K562 (cell line): ENCODE results near the gene GPR108.
A peak's percentile ranks its signal among the peaks of the same experiment; 100 is the strongest.

ENCODE experiments used
- BHLHE40 ChIP-seq: IDR thresholded peaks from 2 replicates; pipeline ENCODE4 v1.6.1; 2011; ENCODE audit warnings: low read length, improper control_type of control experiment
- CBX1 ChIP-seq: sonication (generic); IDR thresholded peaks from 2 replicates; pipeline ENCODE4 v1.6.1; 2016; ENCODE audit warnings: antibody characterized with exemption, low read depth, mild to moderate bottlenecking
- CEBPB ChIP-seq: fragments of 450-650 bp; IDR thresholded peaks from 2 replicates; pipeline ENCODE4 v1.6.1; 2016; ENCODE audit warnings: missing genetic modification characterization, missing compliant biosample characterization
- CHD2 ChIP-seq: IDR thresholded peaks from 2 replicates; pipeline ENCODE4 v1.6.1; 2011; ENCODE audit warnings: low read depth, low read length
- CTBP1 ChIP-seq: fragments of 450-650 bp; IDR thresholded peaks from 2 replicates; pipeline ENCODE4 v1.6.1; 2016; ENCODE audit warnings: borderline replicate concordance
- NFIC ChIP-seq: fragments of 450-650 bp; IDR thresholded peaks from 2 replicates; pipeline ENCODE4 v1.6.1; 2017; ENCODE audit warnings: mild to moderate bottlenecking, inconsistent platforms
- PTTG1 ChIP-seq: fragments of 450-650 bp; IDR thresholded peaks from 2 replicates; pipeline ENCODE4 v1.6.1; 2016; ENCODE audit warnings: low read depth, mild to moderate bottlenecking, missing genetic modification characterization, missing compliant biosample characterization
- SMC3 ChIP-seq: conservative IDR thresholded peaks from 2 replicates; pipeline ENCODE4 v1.6.1; 2011; ENCODE audit warnings: low read depth, low read length, improper control_type of control experiment; ENCODE audit not compliant: insufficient read depth
- XRCC3 ChIP-seq: fragments of 450-650 bp; IDR thresholded peaks from 2 replicates; pipeline ENCODE4 v1.6.1; 2017; ENCODE audit warnings: mild to moderate bottlenecking, moderate library complexity
- TF ChIP-seq, protein P1 (sequence below): sonication (generic); formaldehyde crosslinking; IDR thresholded peaks from 2 replicates; pipeline ENCODE4 v1.8.0; 2023; ENCODE audit warnings: mild to moderate bottlenecking, missing genetic modification reagents
- TF ChIP-seq, protein P2 (sequence below): sonication (generic); formaldehyde crosslinking; IDR thresholded peaks from 2 replicates; pipeline ENCODE4 v1.8.1; 2023; ENCODE audit warnings: mild to moderate bottlenecking, missing genetic modification reagents
- TF ChIP-seq, protein P3 (sequence below), 3 experiments: IDR thresholded peaks in 2 of 3; conservative IDR thresholded peaks in 1 of 3; 2 replicates each; pipeline ENCODE4 v1.5.1; 2011 to 2012; ENCODE audit warnings: low read length in 3 of 3, mild to moderate bottlenecking in 3 of 3, control low read depth in 2 of 3, improper control_type of control experiment in 1 of 3, inconsistent platforms in 1 of 3, low read depth in 1 of 3, mixed read lengths in 1 of 3, moderate library complexity in 1 of 3; ENCODE audit not compliant: insufficient read depth in 2 of 3
- TF ChIP-seq, protein P4 (sequence below): sonication (generic); formaldehyde crosslinking; IDR thresholded peaks from 2 replicates; pipeline ENCODE4 v1.9.0; 2022; ENCODE audit warnings: mild to moderate bottlenecking, missing genetic modification reagents

DNA sequence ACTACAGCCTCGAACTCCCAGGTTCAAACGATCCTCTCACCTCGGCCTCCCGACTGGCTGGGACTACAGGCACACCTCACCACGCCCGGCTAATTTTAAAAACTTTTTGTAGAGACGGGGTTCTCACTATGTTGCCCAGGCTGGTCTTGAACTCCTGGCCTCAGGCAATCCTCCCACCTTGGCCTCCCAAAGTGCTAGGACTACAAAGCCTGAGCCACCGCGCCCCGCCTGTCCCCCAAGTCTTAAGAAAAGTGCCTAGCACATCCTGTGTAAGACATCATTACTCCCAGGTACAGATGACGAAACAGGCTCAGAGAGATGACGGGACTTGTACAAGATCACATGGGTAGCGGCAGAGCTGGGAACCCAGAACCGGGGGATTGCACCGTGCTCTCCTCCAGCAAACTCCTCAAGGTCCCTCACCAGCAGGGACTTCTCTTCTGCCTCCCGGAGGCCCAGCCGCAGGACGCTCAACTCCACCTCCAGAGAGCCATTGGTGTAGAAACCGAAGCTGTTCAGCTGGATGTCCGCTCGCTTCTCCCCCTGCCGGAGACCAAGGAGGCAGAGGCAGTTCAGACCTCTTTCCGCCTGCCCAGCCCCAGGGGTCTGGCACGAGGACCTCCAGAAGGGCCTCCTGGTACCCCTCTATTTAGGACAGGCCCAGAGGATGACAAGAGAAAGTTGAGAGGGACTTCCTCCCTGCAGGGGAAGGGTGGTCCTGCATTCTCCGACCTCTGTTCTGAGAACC lies 1.0 kb downstream of the GPR108 start:
- no peak for TF ChIP-seq CHD2
- no peak for TF ChIP-seq PTTG1 (tag)
- TF ChIP-seq, protein P1, sequence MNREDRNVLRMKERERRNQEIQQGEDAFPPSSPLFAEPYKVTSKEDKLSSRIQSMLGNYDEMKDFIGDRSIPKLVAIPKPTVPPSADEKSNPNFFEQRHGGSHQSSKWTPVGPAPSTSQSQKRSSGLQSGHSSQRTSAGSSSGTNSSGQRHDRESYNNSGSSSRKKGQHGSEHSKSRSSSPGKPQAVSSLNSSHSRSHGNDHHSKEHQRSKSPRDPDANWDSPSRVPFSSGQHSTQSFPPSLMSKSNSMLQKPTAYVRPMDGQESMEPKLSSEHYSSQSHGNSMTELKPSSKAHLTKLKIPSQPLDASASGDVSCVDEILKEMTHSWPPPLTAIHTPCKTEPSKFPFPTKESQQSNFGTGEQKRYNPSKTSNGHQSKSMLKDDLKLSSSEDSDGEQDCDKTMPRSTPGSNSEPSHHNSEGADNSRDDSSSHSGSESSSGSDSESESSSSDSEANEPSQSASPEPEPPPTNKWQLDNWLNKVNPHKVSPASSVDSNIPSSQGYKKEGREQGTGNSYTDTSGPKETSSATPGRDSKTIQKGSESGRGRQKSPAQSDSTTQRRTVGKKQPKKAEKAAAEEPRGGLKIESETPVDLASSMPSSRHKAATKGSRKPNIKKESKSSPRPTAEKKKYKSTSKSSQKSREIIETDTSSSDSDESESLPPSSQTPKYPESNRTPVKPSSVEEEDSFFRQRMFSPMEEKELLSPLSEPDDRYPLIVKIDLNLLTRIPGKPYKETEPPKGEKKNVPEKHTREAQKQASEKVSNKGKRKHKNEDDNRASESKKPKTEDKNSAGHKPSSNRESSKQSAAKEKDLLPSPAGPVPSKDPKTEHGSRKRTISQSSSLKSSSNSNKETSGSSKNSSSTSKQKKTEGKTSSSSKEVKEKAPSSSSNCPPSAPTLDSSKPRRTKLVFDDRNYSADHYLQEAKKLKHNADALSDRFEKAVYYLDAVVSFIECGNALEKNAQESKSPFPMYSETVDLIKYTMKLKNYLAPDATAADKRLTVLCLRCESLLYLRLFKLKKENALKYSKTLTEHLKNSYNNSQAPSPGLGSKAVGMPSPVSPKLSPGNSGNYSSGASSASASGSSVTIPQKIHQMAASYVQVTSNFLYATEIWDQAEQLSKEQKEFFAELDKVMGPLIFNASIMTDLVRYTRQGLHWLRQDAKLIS = no peak
- TF ChIP-seq NFIC = no peak
- peak; percentile 86 for TF ChIP-seq CTBP1
- TF ChIP-seq, protein P2, sequence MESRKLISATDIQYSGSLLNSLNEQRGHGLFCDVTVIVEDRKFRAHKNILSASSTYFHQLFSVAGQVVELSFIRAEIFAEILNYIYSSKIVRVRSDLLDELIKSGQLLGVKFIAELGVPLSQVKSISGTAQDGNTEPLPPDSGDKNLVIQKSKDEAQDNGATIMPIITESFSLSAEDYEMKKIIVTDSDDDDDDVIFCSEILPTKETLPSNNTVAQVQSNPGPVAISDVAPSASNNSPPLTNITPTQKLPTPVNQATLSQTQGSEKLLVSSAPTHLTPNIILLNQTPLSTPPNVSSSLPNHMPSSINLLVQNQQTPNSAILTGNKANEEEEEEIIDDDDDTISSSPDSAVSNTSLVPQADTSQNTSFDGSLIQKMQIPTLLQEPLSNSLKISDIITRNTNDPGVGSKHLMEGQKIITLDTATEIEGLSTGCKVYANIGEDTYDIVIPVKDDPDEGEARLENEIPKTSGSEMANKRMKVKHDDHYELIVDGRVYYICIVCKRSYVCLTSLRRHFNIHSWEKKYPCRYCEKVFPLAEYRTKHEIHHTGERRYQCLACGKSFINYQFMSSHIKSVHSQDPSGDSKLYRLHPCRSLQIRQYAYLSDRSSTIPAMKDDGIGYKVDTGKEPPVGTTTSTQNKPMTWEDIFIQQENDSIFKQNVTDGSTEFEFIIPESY = no peak
- TF ChIP-seq XRCC3 = no peak
- TF ChIP-seq CBX1 = no peak; the same call in 1 of the 2 replicates
- TF ChIP-seq, protein P3, sequence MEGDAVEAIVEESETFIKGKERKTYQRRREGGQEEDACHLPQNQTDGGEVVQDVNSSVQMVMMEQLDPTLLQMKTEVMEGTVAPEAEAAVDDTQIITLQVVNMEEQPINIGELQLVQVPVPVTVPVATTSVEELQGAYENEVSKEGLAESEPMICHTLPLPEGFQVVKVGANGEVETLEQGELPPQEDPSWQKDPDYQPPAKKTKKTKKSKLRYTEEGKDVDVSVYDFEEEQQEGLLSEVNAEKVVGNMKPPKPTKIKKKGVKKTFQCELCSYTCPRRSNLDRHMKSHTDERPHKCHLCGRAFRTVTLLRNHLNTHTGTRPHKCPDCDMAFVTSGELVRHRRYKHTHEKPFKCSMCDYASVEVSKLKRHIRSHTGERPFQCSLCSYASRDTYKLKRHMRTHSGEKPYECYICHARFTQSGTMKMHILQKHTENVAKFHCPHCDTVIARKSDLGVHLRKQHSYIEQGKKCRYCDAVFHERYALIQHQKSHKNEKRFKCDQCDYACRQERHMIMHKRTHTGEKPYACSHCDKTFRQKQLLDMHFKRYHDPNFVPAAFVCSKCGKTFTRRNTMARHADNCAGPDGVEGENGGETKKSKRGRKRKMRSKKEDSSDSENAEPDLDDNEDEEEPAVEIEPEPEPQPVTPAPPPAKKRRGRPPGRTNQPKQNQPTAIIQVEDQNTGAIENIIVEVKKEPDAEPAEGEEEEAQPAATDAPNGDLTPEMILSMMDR (IDR thresholded peaks at IDR 0.05 in 2 of 3, conservative IDR thresholded peaks at IDR 0.05 in 1 of 3; ENCODE audit: insufficient read depth in 2 of 3, low read depth in 1 of 3, low read length in 3 of 3) = peak; percentile 74 to 88 (median 76)
- peak; percentile 81 for TF ChIP-seq CEBPB
- TF ChIP-seq, protein P4, sequence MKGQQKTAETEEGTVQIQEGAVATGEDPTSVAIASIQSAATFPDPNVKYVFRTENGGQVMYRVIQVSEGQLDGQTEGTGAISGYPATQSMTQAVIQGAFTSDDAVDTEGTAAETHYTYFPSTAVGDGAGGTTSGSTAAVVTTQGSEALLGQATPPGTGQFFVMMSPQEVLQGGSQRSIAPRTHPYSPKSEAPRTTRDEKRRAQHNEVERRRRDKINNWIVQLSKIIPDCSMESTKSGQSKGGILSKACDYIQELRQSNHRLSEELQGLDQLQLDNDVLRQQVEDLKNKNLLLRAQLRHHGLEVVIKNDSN = peak; percentile 77
- TF ChIP-seq BHLHE40 = peak; percentile 33; the same call in 1 of the 2 replicates
- 0 out of 2 replicates have a peak, but pooled peaks have one; percentile 38 for TF ChIP-seq SMC3
